ENCODE data around the gene EXOC4. TPM values are rescaled to one million over a fixed set of nuclear protein-coding genes. Genes with fewer than 3 reads are reported as not detected.

EXOC4 gene
- total RNA-seq, 3 donors from 2014 or later, result 63.9 to 90.2 (median 89.5) TPM

DNA sequence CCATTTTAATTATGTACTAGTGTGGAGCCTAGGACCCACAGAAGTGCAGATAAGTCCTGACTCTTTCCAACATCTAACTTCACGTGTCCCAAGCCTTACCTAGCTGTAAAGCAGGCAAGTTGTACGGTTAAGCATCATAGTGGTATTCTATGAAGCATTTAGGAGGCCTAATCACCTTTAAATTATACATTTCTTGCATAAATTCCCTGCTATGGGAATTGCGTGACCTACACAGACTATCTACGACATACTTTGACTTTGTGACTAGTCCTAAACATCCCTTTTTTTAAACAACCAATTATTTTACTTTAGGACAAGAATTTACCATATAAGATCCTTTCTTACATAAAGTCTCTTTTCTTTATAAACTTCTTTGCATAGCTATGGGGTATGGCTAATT lies 836.6 kb downstream of the EXOC4 start:
- TF ChIP-seq, protein P1, sequence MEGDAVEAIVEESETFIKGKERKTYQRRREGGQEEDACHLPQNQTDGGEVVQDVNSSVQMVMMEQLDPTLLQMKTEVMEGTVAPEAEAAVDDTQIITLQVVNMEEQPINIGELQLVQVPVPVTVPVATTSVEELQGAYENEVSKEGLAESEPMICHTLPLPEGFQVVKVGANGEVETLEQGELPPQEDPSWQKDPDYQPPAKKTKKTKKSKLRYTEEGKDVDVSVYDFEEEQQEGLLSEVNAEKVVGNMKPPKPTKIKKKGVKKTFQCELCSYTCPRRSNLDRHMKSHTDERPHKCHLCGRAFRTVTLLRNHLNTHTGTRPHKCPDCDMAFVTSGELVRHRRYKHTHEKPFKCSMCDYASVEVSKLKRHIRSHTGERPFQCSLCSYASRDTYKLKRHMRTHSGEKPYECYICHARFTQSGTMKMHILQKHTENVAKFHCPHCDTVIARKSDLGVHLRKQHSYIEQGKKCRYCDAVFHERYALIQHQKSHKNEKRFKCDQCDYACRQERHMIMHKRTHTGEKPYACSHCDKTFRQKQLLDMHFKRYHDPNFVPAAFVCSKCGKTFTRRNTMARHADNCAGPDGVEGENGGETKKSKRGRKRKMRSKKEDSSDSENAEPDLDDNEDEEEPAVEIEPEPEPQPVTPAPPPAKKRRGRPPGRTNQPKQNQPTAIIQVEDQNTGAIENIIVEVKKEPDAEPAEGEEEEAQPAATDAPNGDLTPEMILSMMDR (IDR thresholded peaks at IDR 0.05), result no peak
- intact Hi-C loops (cut with DNase I, micrococcal nuclease), result loop anchor here in 1 of 2 donors (10.0 kb wide), 1 partner anchor 345 kb away; no protein-coding TSS in a partner anchor
- no peaks in the 10 kb centered on the region for H3K4me1 ChIP-seq (ENCODE audit: low read depth)
- H3K36me3 ChIP-seq (ENCODE audit: low read depth), result no peaks in the 10 kb centered on the region
- DNase-seq, result no peak
- H3K9me3 ChIP-seq, result peaks cover 38% of the 10 kb centered on the region
- ATAC-seq, result no peak
- no peak overlapping the region for H3K4me3 ChIP-seq

DNA sequence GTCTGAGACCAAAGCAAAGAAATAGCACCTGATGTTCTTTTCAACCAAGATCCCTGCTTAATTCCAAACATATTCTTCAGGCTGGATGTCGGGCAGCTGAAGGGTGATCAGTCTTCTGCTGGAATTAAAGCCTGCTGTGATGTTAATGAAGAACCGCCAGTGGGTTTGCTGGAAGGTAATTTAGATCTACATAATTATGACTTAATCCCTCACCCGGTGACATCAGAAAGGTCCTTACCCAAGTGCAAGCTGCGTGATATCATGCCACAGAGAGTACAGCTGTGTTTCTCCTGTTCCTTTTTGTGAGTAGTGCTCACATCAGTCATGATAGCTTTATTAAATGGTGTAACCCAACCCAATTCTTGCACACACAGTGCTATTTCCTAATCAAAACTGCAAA lies 845.2 kb downstream of the EXOC4 start:
- H3K9me3 ChIP-seq, result peaks cover 11% of the 10 kb centered on the region
- TF ChIP-seq, protein P1 (IDR thresholded peaks at IDR 0.05), result no peak
- H3K36me3 ChIP-seq (ENCODE audit: low read depth), result no peaks in the 10 kb centered on the region
- intact Hi-C loops (cut with DNase I, micrococcal nuclease), result no loop called here
- ATAC-seq, result no peak
- H3K4me3 ChIP-seq, result no peak overlapping the region
- no peaks in the 10 kb centered on the region for H3K4me1 ChIP-seq (ENCODE audit: low read depth)
- DNase-seq, result no peak

DNA sequence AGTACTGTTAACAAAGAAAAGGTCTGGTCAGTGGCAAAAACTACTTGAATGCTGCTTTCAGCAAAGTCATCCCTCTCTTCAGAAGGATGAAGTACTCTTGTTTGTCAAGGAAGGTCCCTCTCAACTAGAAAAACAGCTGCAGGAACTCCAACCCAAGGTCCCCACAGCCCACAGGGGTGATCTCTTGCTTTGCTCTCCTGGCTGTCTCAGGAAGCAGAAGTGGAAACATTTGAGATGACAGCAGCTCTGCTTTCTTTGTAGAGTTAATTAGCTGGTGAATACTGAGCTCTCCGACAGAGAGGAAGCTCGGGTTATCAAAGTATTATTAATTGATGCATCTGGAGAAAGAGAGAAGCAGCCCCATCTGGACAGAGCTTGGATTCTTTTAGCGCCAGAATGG lies 848.8 kb downstream of the EXOC4 start:
- intact Hi-C loops (cut with DNase I, micrococcal nuclease), result no loop called here
- Histone ChIP-seq H3K4me1 (ENCODE audit: low read depth) (no peaks in the 10 kb centered on the region), H3K9me3 (no peaks in the 10 kb centered on the region), H3K36me3 (ENCODE audit: low read depth) (no peaks in the 10 kb centered on the region), H3K4me3 (no peak overlapping the region)
- ATAC-seq, result no peak
- TF ChIP-seq, protein P1 (IDR thresholded peaks at IDR 0.05), result no peak
- DNase-seq, result no peak

DNA sequence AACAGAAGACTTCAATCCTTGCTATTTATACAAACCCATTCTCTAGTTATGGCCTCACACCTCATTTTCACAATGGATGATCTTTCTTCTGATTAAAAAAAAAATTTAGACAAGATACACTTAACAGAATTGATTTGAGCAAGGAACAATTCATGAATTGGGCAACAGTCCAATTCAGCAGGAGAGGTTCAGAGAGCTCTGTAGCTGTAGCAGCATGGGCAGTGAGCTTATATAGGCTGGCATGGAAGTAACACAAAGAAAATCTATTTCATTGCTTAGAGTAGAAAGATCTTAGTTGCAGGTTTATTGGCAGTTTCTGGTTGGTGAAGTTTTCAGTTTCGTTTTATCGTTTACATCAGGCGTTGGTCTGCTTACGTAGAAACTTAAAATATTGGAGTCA lies 851.3 kb downstream of the EXOC4 start:
- no peak overlapping the region for H3K4me3 ChIP-seq
- H3K9me3 ChIP-seq, result no peaks in the 10 kb centered on the region
- DNase-seq (no peak), ATAC-seq (no peak)
- H3K4me1 ChIP-seq (ENCODE audit: low read depth), result no peaks in the 10 kb centered on the region
- intact Hi-C loops (cut with DNase I, micrococcal nuclease), result no loop called here
- H3K36me3 ChIP-seq (ENCODE audit: low read depth), result no peaks in the 10 kb centered on the region
- TF ChIP-seq, protein P1 (IDR thresholded peaks at IDR 0.05), result no peak

DNA sequence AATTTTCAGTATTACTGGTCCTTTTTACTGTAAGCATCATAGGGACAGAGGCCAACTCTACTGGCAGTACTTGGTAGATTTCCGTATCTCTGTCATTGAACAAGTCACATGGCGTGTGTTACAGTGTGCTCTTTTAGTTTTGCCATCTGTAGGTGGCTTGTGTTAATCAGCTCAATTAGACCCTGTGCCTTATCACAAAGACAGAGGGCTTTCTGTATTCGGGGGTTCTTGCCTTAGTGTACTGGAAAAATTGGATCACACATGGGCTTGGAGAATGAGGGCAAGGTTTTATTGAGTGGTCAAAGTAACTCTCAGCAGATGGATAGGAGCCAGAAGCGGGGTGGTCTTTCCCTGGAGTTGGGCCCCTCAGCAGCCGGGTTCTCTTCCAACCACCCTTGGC lies 853.0 kb downstream of the EXOC4 start:
- Histone ChIP-seq H3K4me3 (no peak overlapping the region), H3K36me3 (ENCODE audit: low read depth) (no peaks in the 10 kb centered on the region), H3K9me3 (no peaks in the 10 kb centered on the region), H3K4me1 (ENCODE audit: low read depth) (no peaks in the 10 kb centered on the region)
- TF ChIP-seq, protein P1 (IDR thresholded peaks at IDR 0.05), result no peak
- no peak for DNase-seq
- ATAC-seq, result no peak
- intact Hi-C loops (cut with DNase I, micrococcal nuclease), result no loop called here

DNA sequence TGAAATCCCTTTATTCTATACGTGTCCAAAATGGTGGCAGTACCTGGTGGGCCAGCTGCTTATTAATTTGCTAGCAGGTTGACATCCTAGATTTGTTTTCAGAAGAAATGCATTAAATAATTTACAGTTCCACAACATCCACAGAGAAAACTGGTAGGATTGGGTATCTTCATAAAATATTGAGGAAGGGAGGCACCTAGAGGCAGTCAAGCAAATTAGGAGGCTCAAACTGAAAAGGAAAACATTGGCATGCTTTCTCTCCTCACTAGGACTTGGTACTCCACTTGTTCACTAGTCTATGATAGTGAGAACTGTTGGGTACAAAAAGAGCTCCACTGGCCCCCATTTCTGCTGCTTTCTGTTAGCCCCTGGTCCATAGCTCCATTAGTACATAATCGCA lies 855.9 kb downstream of the EXOC4 start:
- Histone ChIP-seq H3K4me3 (no peak overlapping the region), H3K36me3 (ENCODE audit: low read depth) (no peaks in the 10 kb centered on the region), H3K4me1 (ENCODE audit: low read depth) (no peaks in the 10 kb centered on the region), H3K9me3 (no peaks in the 10 kb centered on the region)
- TF ChIP-seq, protein P1 (IDR thresholded peaks at IDR 0.05), result no peak
- intact Hi-C loops (cut with DNase I, micrococcal nuclease), result no loop called here
- no peak for DNase-seq
- no peak for ATAC-seq

All from mucosa of descending colon (tissue), 3 donors.